ENCODE results near the gene SPAG5. TPM values are rescaled to one million over a fixed set of nuclear protein-coding genes. Genes with fewer than 3 reads are reported as not detected.
"Not testable (repeated sequence)": the region's sequence is repeated elsewhere in the genome, so short reads cannot be mapped to it uniquely, and the experiment has no call there.

SPAG5 gene
- total RNA-seq, 1 donor from 2014 or later, result 1.3 TPM

DNA sequence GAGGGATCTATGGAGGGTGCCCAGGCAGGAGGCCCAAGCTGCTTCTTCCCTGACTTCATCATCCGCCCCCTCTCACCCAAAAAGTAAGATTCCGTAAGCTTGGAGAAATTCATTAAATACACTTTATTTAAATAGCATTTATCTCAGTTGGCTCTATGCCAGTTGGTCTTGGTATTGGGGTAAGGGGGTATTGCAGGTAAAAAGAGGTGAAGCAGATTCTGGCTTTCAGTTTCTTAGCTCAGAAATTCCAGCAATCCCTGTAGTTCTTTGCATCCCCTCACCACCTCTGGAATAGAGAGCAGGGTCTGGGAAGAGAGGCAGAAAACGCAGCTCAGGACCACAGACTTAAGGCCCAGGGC, 21.4 kb downstream of the SPAG5 start:
- Histone ChIP-seq H3K4me3 (ENCODE audit: low read depth, low read length) (no peak overlapping the region), H3K27me3 (ENCODE audit: control insufficient read depth, insufficient read depth, low read length) (no peaks in the 10 kb centered on the region), H3K36me3 (ENCODE audit: control insufficient read depth, insufficient read depth, low read length) (peaks cover 10% of the 10 kb centered on the region)
- DNase-seq (ENCODE audit: low read depth) (no peak), FAIRE-seq (no peak)
- TF ChIP-seq, protein P1, sequence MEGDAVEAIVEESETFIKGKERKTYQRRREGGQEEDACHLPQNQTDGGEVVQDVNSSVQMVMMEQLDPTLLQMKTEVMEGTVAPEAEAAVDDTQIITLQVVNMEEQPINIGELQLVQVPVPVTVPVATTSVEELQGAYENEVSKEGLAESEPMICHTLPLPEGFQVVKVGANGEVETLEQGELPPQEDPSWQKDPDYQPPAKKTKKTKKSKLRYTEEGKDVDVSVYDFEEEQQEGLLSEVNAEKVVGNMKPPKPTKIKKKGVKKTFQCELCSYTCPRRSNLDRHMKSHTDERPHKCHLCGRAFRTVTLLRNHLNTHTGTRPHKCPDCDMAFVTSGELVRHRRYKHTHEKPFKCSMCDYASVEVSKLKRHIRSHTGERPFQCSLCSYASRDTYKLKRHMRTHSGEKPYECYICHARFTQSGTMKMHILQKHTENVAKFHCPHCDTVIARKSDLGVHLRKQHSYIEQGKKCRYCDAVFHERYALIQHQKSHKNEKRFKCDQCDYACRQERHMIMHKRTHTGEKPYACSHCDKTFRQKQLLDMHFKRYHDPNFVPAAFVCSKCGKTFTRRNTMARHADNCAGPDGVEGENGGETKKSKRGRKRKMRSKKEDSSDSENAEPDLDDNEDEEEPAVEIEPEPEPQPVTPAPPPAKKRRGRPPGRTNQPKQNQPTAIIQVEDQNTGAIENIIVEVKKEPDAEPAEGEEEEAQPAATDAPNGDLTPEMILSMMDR (IDR thresholded peaks at IDR 0.05; ENCODE audit: insufficient read depth, low read length, severe bottlenecking), result no peak

DNA sequence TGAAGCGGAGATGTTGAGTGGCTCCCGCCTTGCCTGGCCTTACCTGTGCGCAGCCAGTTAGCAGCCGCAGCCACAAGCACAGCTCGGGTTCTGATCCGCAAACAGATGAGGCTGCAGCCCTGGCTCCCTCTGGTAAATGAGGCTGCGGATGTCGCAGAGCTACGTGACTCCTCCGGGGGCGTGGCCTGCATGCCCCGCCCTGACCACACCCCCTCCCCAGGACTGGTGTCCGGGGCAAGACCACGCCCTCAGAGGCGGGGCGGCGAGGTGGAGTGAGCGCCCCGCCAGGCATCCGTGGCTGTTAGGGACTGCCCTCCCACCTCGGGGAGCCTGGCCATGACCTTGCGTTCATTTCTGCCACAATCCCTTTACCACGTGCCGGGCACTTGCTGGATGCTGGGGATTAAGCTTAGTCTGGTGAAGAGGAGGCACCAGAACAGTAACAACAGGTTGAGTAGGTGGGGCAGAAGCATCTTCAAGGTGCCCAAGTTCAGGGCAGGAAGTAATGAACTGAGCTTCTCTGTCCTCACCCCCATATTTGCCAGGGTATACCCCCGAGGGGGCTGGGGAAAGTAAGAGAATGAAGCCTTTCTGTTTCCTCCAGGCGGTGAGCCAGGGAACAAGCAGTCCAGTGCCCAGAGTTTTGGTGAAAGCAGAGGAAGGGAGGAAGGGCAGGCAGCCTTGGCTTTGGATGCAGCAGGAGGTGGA, 21.9 kb downstream of the SPAG5 start, which contains the start of gene ALDOC:
TSS of gene ALDOC (minus strand) at position 138 of the 708 bp plus-strand sequence. CDS start 1,363 bp downstream, outside the sequence.
- FAIRE-seq (no peak), DNase-seq (ENCODE audit: low read depth) (peak; percentile 92)
- TF ChIP-seq, protein P1 (IDR thresholded peaks at IDR 0.05; ENCODE audit: insufficient read depth, low read length, severe bottlenecking), result no peak
- peak within 1 kb of the TSS; percentile 33 for H3K4me3 ChIP-seq (ENCODE audit: low read depth, low read length)
- H3K36me3 ChIP-seq (ENCODE audit: control insufficient read depth, insufficient read depth, low read length), result peaks cover 10% of the 10 kb centered on the region
- H3K27me3 ChIP-seq (ENCODE audit: control insufficient read depth, insufficient read depth, low read length), result no peaks in the 10 kb centered on the region

DNA sequence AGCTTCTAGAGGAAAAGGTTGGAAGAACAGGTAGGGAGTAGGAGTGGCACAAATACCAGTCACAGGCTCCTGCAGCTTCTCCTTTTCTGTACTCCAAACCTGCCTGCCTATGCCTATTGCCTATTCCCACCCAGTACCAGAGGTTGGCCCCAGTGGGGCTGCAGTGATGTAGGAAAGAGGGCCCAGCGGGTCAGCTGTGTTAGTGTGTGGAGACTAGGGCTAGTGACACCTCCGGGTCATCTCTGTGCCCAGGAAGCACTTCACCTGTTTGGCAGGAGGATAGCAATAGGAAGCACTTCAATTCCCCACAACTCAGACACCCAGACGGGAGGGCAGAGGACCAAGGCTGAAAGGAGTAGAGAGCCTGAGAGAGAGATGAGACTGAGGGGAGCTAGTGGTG, 22.8 kb downstream of the SPAG5 start:
- not testable (repeated sequence) for H3K4me3 ChIP-seq (ENCODE audit: low read depth, low read length); DNase-seq (ENCODE audit: low read depth)
- peak; percentile 72 for FAIRE-seq

GRCh38 chr17:28575126-28575795, 23.6 kb downstream of the SPAG5 start:
- TF ChIP-seq, protein P1 (IDR thresholded peaks at IDR 0.05; ENCODE audit: insufficient read depth, low read length, severe bottlenecking), result no peak
- Histone ChIP-seq H3K36me3 (ENCODE audit: control insufficient read depth, insufficient read depth, low read length) (peaks cover 10% of the 10 kb centered on the region), H3K27me3 (ENCODE audit: control insufficient read depth, insufficient read depth, low read length) (no peaks in the 10 kb centered on the region), H3K4me3 (ENCODE audit: low read depth, low read length) (no peak overlapping the region)
- DNase-seq (ENCODE audit: low read depth), result no peak
- FAIRE-seq, result no peak

More for the DNA sequence above, 22.8 kb downstream of the SPAG5 start:
- not testable (repeated sequence) for H3K36me3 ChIP-seq (ENCODE audit: control insufficient read depth, insufficient read depth, low read length); H3K27me3 ChIP-seq (ENCODE audit: control insufficient read depth, insufficient read depth, low read length)

- DNase-seq (ENCODE audit: low read depth) (no peak), FAIRE-seq (no peak)
- H3K36me3 ChIP-seq (ENCODE audit: control insufficient read depth, insufficient read depth, low read length), result peaks cover 6% of the 10 kb centered on the region
- H3K27me3 ChIP-seq (ENCODE audit: control insufficient read depth, insufficient read depth, low read length), result no peaks in the 10 kb centered on the region
- TF ChIP-seq, protein P1 (IDR thresholded peaks at IDR 0.05; ENCODE audit: insufficient read depth, low read length, severe bottlenecking), result peak; percentile 21
- H3K4me3 ChIP-seq (ENCODE audit: low read depth, low read length), result no peak overlapping the region
Observed at GRCh38 chr17:28574526-28574925, 24.3 kb downstream of the SPAG5 start.

DNA sequence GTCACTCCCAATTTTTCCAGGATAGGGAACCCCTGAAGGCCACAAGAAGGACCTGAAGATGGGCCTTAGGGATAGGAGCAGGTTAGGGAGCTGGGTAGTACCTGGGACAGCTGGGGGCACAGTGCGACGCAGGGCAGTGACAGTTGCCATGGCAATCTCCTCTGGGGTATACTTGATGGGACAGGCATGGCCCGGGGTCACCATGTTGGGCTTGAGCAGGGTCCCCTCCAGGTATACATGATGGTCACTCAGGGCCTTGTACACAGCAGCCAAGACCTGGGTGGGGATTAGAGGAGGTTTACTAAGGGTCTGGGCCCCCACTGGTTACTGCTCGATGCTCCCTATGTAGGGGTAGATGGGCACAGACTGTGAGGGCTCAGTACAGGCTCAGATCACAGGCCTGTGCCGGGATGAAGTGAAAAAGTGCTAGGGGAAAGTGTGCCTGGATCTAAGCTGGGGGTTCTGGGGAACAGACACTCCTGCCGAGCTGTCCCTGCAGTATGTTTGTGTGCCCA, 24.8 kb downstream of the SPAG5 start:
- no peaks in the 10 kb centered on the region for H3K27me3 ChIP-seq (ENCODE audit: control insufficient read depth, insufficient read depth, low read length)
- H3K4me3 ChIP-seq (ENCODE audit: low read depth, low read length), result no peak overlapping the region
- no peak for FAIRE-seq
- DNase-seq (ENCODE audit: low read depth), result no peak
- TF ChIP-seq, protein P1 (IDR thresholded peaks at IDR 0.05; ENCODE audit: insufficient read depth, low read length, severe bottlenecking), result no peak
- peaks cover 6% of the 10 kb centered on the region for H3K36me3 ChIP-seq (ENCODE audit: control insufficient read depth, insufficient read depth, low read length)
